Breast epithelium (tissue), 3 donors: ENCODE measurements around the gene ENDOV.

Source experiments
- CTCF ChIP-seq, 3 donors: fragments of 450-650 bp; IDR thresholded peaks; one replicate each; pipeline ENCODE4 v1.5.1; 2016 to 2017; ENCODE audit warnings: antibody characterized with exemption in 3 of 3, mild to moderate bottlenecking in 3 of 3, moderate library complexity in 3 of 3
- POLR2A ChIP-seq: fragments of 450-650 bp; IDR thresholded peaks from one replicate; pipeline ENCODE4 v1.6.1; 2016; ENCODE audit warnings: antibody characterized with exemption, mild to moderate bottlenecking, moderate library complexity
- POLR2AphosphoS5 ChIP-seq, 3 donors: sonication (generic); formaldehyde crosslinking; IDR thresholded peaks; one replicate each; pipeline ENCODE4 v1.6.1; 2017; ENCODE audit warnings: antibody characterized with exemption in 3 of 3

DNA sequence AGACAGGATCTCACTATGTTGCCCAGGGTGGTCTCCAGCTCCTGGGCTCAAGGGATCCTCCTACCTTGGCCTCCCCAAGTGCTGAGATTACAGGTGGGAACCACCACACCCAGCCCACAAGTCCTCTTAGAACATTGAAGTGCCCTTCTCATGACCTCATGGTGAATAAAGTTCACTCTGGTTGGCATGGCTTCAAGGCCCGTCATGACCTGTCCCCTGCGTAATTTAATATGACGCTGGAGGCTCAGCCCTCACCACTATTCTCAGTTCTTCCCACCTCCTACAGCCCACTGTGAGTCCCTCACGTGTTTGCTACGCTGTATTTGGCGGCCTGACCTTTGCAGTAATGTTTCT, 1.9 kb downstream of the ENDOV start:
- TF ChIP-seq CTCF (IDR thresholded peaks at IDR 0.05) (no peak), POLR2A (no peak), POLR2AphosphoS5 (IDR thresholded peaks at IDR 0.05) (no peak)
